Esophagus squamous epithelium (tissue), 4 donors: ENCODE results near the gene CEP112.

Source experiments
- CTCF ChIP-seq, 6 experiments: fragments of 450-650 bp in 4 of 6; fragments of 200-600 bp in 2 of 6; sonication (generic) in 2 of 6; IDR thresholded peaks; one replicate each; pipeline ENCODE4 v1.5.1; 2016 to 2019; ENCODE audit warnings: antibody characterized with exemption in 6 of 6, mild to moderate bottlenecking in 4 of 6, moderate library complexity in 4 of 6
- POLR2A ChIP-seq, 4 donors: fragments of 450-650 bp; IDR thresholded peaks; one replicate each; pipeline ENCODE4 v1.6.1; 2017; ENCODE audit warnings: antibody characterized with exemption in 4 of 4, mild to moderate bottlenecking in 4 of 4, moderate library complexity in 3 of 4

- TF ChIP-seq CTCF (IDR thresholded peaks at IDR 0.05) (no peak), POLR2A (IDR thresholded peaks at IDR 0.05) (no peak)
Measured at GRCh38 chr17:66114609-66115008, 77.3 kb downstream of the CEP112 start.
